Astrocyte of the hippocampus (primary cell): ENCODE results near the gene NEIL3.

Source experiments
- DNase-seq: peaks from one replicate; pipeline ENCODE4 v3.0.0; 2011; ENCODE audit warnings: low read depth, low spot score

The NEIL3 gene

DNA sequence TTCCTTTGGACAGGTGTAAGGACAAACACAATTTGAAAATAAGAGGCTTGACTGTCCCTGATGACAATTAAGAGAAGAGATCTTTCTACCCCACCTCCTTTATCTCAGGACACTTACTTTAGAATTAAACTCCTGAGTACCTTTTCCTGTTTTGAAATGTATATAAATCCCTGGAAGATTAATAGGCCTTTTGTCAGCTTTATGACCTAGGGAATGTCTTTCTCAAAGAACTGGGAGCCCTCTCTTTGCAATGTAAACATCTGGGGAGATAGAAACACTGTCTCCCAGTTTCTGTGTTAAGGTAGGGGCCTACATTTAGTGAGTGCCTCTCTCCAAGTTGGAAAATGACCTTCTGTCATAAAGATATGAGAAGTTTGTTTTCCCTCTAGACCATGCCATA lies 100.9 kb downstream of the NEIL3 start:
- no peak for DNase-seq

DNA sequence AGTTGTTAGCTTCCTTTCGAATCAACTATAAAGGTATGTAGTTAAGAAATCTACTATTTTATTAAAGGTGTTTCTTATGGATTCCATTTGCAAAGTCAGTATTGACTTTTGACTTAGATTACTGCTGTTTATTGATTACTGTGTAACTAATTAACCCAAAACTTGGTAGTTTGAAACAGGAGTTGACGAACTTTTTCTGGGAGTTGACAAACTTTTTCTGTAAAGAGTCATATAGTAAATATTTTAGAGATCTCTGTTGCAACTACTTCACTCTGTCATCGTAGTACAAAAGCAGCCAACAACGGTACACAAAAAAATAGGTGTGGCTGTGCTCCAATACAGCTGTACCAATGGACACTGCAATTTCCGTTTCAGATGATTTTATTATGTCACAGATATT lies 102.3 kb downstream of the NEIL3 start:
- DNase-seq, result no peak
